ENCODE results near the gene LRRTM2. TPM values are rescaled to one million over a fixed set of nuclear protein-coding genes. Genes with fewer than 3 reads are reported as not detected.

LRRTM2 gene
- total RNA-seq, 2 donors from 2014 or later: not detected

- Histone ChIP-seq H3K27ac (no peak overlapping the region), H3K27me3 (no peaks in the 10 kb centered on the region), H3K4me1 (peaks cover 0 to 13% of the 10 kb centered on the region in 2 donors), H3K36me3 (peaks cover 18% of the 10 kb centered on the region), H3K9me3 (no peaks in the 10 kb centered on the region), H3K4me3 (no peak overlapping the region)
- TF ChIP-seq CTCF (IDR thresholded peaks at IDR 0.05): no peak
- DNase-seq (ENCODE audit: low spot score): no peak
These were observed 45.8 kb downstream of the LRRTM2 start for GRCh38 chr5:138829341-138829740.

- Histone ChIP-seq H3K4me1 (peaks cover 0 to 16% of the 10 kb centered on the region in 2 donors), H3K27me3 (no peaks in the 10 kb centered on the region), H3K27ac (no peak overlapping the region), H3K36me3 (peaks cover 18% of the 10 kb centered on the region), H3K4me3 (no peak overlapping the region), H3K9me3 (no peaks in the 10 kb centered on the region)
- DNase-seq (ENCODE audit: low spot score): no peak
- TF ChIP-seq CTCF (IDR thresholded peaks at IDR 0.05): no peak
These were observed 46.6 kb downstream of the LRRTM2 start for GRCh38 chr5:138828556-138828955.

GRCh38 chr5:138824924-138825863, 49.9 kb downstream of the LRRTM2 start:
- Histone ChIP-seq H3K27me3 (no peaks in the 10 kb centered on the region), H3K9me3 (no peaks in the 10 kb centered on the region), H3K4me3 (no peak overlapping the region), H3K27ac (peak overlapping the region in 1 of 2 donors; percentile 51), H3K36me3 (peaks cover 18% of the 10 kb centered on the region), H3K4me1 (peaks cover 0 to 37% of the 10 kb centered on the region in 2 donors)
- TF ChIP-seq CTCF (IDR thresholded peaks at IDR 0.05): peak; percentile 38 to 70
- no peak for DNase-seq (ENCODE audit: low spot score)

- H3K27me3 ChIP-seq: no peaks in the 10 kb centered on the region
- no peak for TF ChIP-seq CTCF (IDR thresholded peaks at IDR 0.05)
- peaks cover 0 to 44% of the 10 kb centered on the region in 2 donors for H3K4me1 ChIP-seq
- H3K27ac ChIP-seq: peak overlapping the region in 1 of 2 donors; percentile 51
- no peak overlapping the region for H3K4me3 ChIP-seq
- H3K9me3 ChIP-seq: no peaks in the 10 kb centered on the region
- DNase-seq (ENCODE audit: low spot score): no peak
- peaks cover 18% of the 10 kb centered on the region for H3K36me3 ChIP-seq
These were observed 50.6 kb downstream of the LRRTM2 start for GRCh38 chr5:138824516-138824915.

GRCh38 chr5:138820695-138821094, 54.4 kb downstream of the LRRTM2 start:
- Histone ChIP-seq H3K9me3 (no peaks in the 10 kb centered on the region), H3K4me3 (no peak overlapping the region), H3K27ac (no peak overlapping the region), H3K36me3 (peaks cover 2% of the 10 kb centered on the region), H3K4me1 (peaks cover 0 to 57% of the 10 kb centered on the region in 2 donors), H3K27me3 (no peaks in the 10 kb centered on the region)
- no peak for DNase-seq (ENCODE audit: low spot score)
- TF ChIP-seq CTCF (IDR thresholded peaks at IDR 0.05): no peak

Measured in right atrium auricular region (tissue), 2 donors.